GM12878 (cell line): ENCODE data around the gene ENSA. TPM values are rescaled to one million over a fixed set of nuclear protein-coding genes. Genes with fewer than 3 reads are reported as not detected.

Experiments used
- CEBPZ ChIP-seq: fragments of 150-350 bp; IDR thresholded peaks from 2 replicates; pipeline ENCODE4 v1.6.1; 2016; ENCODE audit warnings: low read depth, low read length
- E2F8 ChIP-seq: fragments of 450-650 bp; IDR thresholded peaks from 2 replicates; pipeline ENCODE4 v1.6.1; 2018; ENCODE audit warnings: mild to moderate bottlenecking, low read depth, moderate library complexity; ENCODE audit not compliant: partially characterized antibody
- EP300 ChIP-seq, 2 experiments: fragments of 150-350 bp in 1 of 2; IDR thresholded peaks; 2 replicates each; pipeline ENCODE4 v1.6.1; 2011 to 2012; ENCODE audit warnings: low read depth in 2 of 2, low read length in 2 of 2, borderline replicate concordance in 1 of 2, improper control_type of control experiment in 1 of 2, inconsistent platforms in 1 of 2; ENCODE audit not compliant: control insufficient read depth in 1 of 2
- MAX ChIP-seq: IDR thresholded peaks from 2 replicates; pipeline ENCODE4 v1.6.1; 2012; ENCODE audit warnings: low read depth, low read length, improper control_type of control experiment
- NFYA ChIP-seq: IDR thresholded peaks from 2 replicates; pipeline ENCODE4 v1.6.1; 2011; ENCODE audit warnings: low read depth, mild to moderate bottlenecking, low read length, improper control_type of control experiment, borderline replicate concordance
- NKRF ChIP-seq: fragments of 450-650 bp; conservative IDR thresholded peaks from 2 replicates; pipeline ENCODE4 v1.6.1; 2017; ENCODE audit warnings: mild to moderate bottlenecking, moderate library complexity
- RB1 ChIP-seq: fragments of 450-650 bp; formaldehyde crosslinking; IDR thresholded peaks from 2 replicates; pipeline ENCODE4 v1.6.1; 2017; ENCODE audit warnings: mild to moderate bottlenecking, borderline replicate concordance
- SMAD1 ChIP-seq: fragments of 450-650 bp; IDR thresholded peaks from 2 replicates; pipeline ENCODE4 v1.6.1; 2018; ENCODE audit warnings: mild to moderate bottlenecking, low read depth; ENCODE audit not compliant: partially characterized antibody
- ZBTB33 ChIP-seq: fragments of 450-650 bp; IDR thresholded peaks from 2 replicates; pipeline ENCODE4 v1.6.1; 2017; ENCODE audit warnings: mild to moderate bottlenecking
- polyA plus RNA-seq, 11 experiments: library from polyadenylated mRNA; depleted of rRNA in 4 of 11; unstranded in 6 of 11; stranded (reverse) in 5 of 11; fragments of >200 nt; fragmentation: Nextera tagmentation in 4 of 11; fragmentation: Illumina TruSeq in 1 of 11; extraction: Ambion mirVana in 4 of 11; extraction: Trizol in 1 of 11; gene quantifications; 1 replicate in 1 of 11; 2 replicates in 10 of 11; pipeline versions ENCODE4 v1.2.1 to v1.2.3, GENCODE V29; 2011 to 2016; ENCODE audit warnings: inconsistent platforms in 2 of 11, missing spikeins in 2 of 11, low read depth in 1 of 11
- total RNA-seq, 4 experiments: library from RNA; depleted of rRNA in 3 of 4; stranded (reverse); fragments of >200 nt in 3 of 4; fragmentation: Illumina TruSeq in 1 of 4; extraction: Trizol in 1 of 4; gene quantifications; 2 replicates each; pipeline versions ENCODE4 v1.2.1 to v1.2.3, GENCODE V29; 2013 to 2021

Gene ENSA
- total and polyA plus RNA-seq, 10 of the 15 experiments (the other 5 are each of a cell fraction or from before 2014, with no cell fraction given): 56.1 to 605 (median 143) TPM

- TF ChIP-seq NKRF: no peak
- no peak for TF ChIP-seq EP300 (IDR thresholded peaks at IDR 0.05; ENCODE audit: borderline replicate concordance in 1 of 2, control insufficient read depth in 1 of 2, low read depth in 2 of 2, low read length in 2 of 2)
- TF ChIP-seq MAX: no peak
- no peak for TF ChIP-seq RB1
- TF ChIP-seq CEBPZ: no peak
- TF ChIP-seq E2F8: no peak
- TF ChIP-seq NFYA: no peak
- no peak for TF ChIP-seq ZBTB33
- no peak for TF ChIP-seq SMAD1
Observed at GRCh38 chr1:150620919-150621318, 8.5 kb downstream of the ENSA start (continued).
